ENCODE results near the gene TEX48.

DNA sequence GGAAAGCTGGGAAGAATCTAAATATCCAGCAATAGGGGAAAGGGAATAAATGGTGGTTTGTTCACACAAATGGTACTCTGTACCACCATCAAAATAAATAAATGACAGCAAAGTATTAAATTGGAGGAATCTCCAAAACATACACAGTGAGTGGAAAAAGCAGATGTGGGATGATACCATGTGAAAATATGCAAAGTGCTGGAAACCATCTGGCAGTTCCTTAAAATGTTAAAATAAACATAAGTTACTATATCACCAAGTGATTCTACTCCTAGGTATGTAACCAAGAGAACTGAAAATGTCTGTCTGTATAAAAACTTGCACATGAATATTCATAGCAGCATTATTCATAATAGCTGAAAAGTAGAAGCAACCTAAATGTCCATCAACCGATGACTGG lies 41.9 kb upstream of the TEX48 start:
- TF ChIP-seq EZH2 (IDR thresholded peaks at IDR 0.05; ENCODE audit: insufficient read depth, poor library complexity, severe bottlenecking) (no peak), EZH2phosphoT487 (IDR thresholded peaks at IDR 0.05; ENCODE audit: insufficient read depth, low read depth) (no peak)

Measured in GM23248 (cell line).